GM19324 (cell line): ENCODE measurements around the gene NTMT1.
"Not testable (repeated sequence)": the region's sequence is repeated elsewhere in the genome, so short reads cannot be mapped to it uniquely, and the experiment has no call there.

Experiments
- ATAC-seq: cut with Tn5 transposase; IDR thresholded peaks from one replicate; pipeline ENCODE4 v1.9.1; 2021; ENCODE audit warnings: mild to moderate bottlenecking, moderate library complexity; ENCODE audit not compliant: unreplicated experiment, low FRiP score

Gene NTMT1

GRCh38 chr9:129649726-129650679, 24.0 kb downstream of the NTMT1 start:
- no peak for ATAC-seq

- ATAC-seq: no peak
These were observed 24.8 kb downstream of the NTMT1 start for GRCh38 chr9:129650680-129651235.

GRCh38 chr9:129653823-129654553, 28.0 kb downstream of the NTMT1 start:
- no peak for ATAC-seq

- no peak for ATAC-seq
These were observed 28.6 kb downstream of the NTMT1 start for GRCh38 chr9:129654554-129655040.

- no peak for ATAC-seq
These were observed 29.2 kb downstream of the NTMT1 start for GRCh38 chr9:129655154-129655553.

- ATAC-seq: no peak
These were observed 29.7 kb downstream of the NTMT1 start for GRCh38 chr9:129655696-129656095.

- ATAC-seq: no peak
These were observed 30.9 kb downstream of the NTMT1 start for GRCh38 chr9:129656795-129657390.

GRCh38 chr9:129661029-129661428, 35.1 kb downstream of the NTMT1 start:
- ATAC-seq: no peak

GRCh38 chr9:129662239-129662638, 36.3 kb downstream of the NTMT1 start:
- not testable (repeated sequence) for ATAC-seq

- no peak for ATAC-seq
These were observed 38.9 kb downstream of the NTMT1 start for GRCh38 chr9:129664746-129665388.

- no peak for ATAC-seq
These were observed 39.4 kb downstream of the NTMT1 start, which contains the start of gene PRRX2 for GRCh38 chr9:129665389-129665775. Gene PRRX2 (plus strand): TSS chr9:129665647. CDS start chr9:129665868, 221 bp downstream.

- ATAC-seq: no peak
These were observed 40.0 kb downstream of the NTMT1 start for GRCh38 chr9:129665814-129666520.

GRCh38 chr9:129666575-129666974, 40.6 kb downstream of the NTMT1 start:
- no peak for ATAC-seq

GRCh38 chr9:129667378-129667777, 41.4 kb downstream of the NTMT1 start:
- ATAC-seq: no peak

GRCh38 chr9:129667850-129668249, 41.9 kb downstream of the NTMT1 start:
- ATAC-seq: no peak

- no peak for ATAC-seq
These were observed 43.3 kb downstream of the NTMT1 start for GRCh38 chr9:129669141-129669718.

GRCh38 chr9:129669946-129670345, 44.0 kb downstream of the NTMT1 start:
- ATAC-seq: no peak

- ATAC-seq: no peak
These were observed 45.1 kb downstream of the NTMT1 start for GRCh38 chr9:129671065-129671464.

- ATAC-seq: no peak
These were observed 45.6 kb downstream of the NTMT1 start for GRCh38 chr9:129671519-129671918.
